ENCODE results near the gene PSMD11. TPM values are rescaled to one million over a fixed set of nuclear protein-coding genes. Genes with fewer than 3 reads are reported as not detected.

PSMD11 gene
- total RNA-seq, 1 donor from 2014 or later, result 129 TPM

GRCh38 chr17:32484628-32485027 is 40.3 kb downstream of the PSMD11 start:
- TF ChIP-seq CTCF (IDR thresholded peaks at IDR 0.05; ENCODE audit: insufficient read depth, low read depth, low read length), result no peak
- TF ChIP-seq EZH2 (IDR thresholded peaks at IDR 0.05; ENCODE audit: insufficient read depth, low read length), result no peak
- H3K27me3 Mint-ChIP-seq (ENCODE audit: low read depth, unreplicated experiment), result no peaks in the 10 kb centered on the region
- DNase-seq (ENCODE audit: low read depth), result no peak
- peaks cover 15% of the 10 kb centered on the region for H3K4me1 Mint-ChIP-seq (ENCODE audit: low read depth, unreplicated experiment)
- Histone ChIP-seq H3K79me2 (ENCODE audit: insufficient read depth, low read length) (peaks cover 9% of the 10 kb centered on the region), H3K27me3 (ENCODE audit: insufficient read depth, low read length) (no peaks in the 10 kb centered on the region), H4K20me1 (ENCODE audit: insufficient read depth, low read length) (peaks cover 55% of the 10 kb centered on the region), H3K27ac (ENCODE audit: low read depth, low read length) (no peak overlapping the region), H2AFZ (ENCODE audit: low read depth, low read length) (no peak overlapping the region), H3K4me3 (ENCODE audit: insufficient read depth, low read depth, low read length) (no peak overlapping the region), H3K9ac (ENCODE audit: low read length) (no peak overlapping the region), H3K4me1 (ENCODE audit: insufficient read depth, low read length) (peaks cover 26% of the 10 kb centered on the region), H3K9me3 (ENCODE audit: insufficient read depth, low read depth, low read length) (no peaks in the 10 kb centered on the region), H3K36me3 (ENCODE audit: insufficient read depth, low read length) (peaks cover 25% of the 10 kb centered on the region), H3K4me2 (ENCODE audit: low read length) (no peak overlapping the region)
- no peak overlapping the region for H3K4me3 Mint-ChIP-seq (ENCODE audit: unreplicated experiment)
- peaks cover 13% of the 10 kb centered on the region for H3K36me3 Mint-ChIP-seq (ENCODE audit: low read depth, unreplicated experiment)
- no peak for FAIRE-seq
- no peak overlapping the region for H3K27ac Mint-ChIP-seq (ENCODE audit: unreplicated experiment)
- no peaks in the 10 kb centered on the region for H3K9me3 Mint-ChIP-seq (ENCODE audit: unreplicated experiment)

GRCh38 chr17:32485261-32486110 is 41.2 kb downstream of the PSMD11 start:
- no peak for FAIRE-seq
- H3K9ac ChIP-seq (ENCODE audit: low read length), result peak overlapping the region; percentile 49
- peaks cover 10% of the 10 kb centered on the region for H3K36me3 Mint-ChIP-seq (ENCODE audit: low read depth, unreplicated experiment)

More at GRCh38 chr17:32485261-32486110, 41.2 kb downstream of the PSMD11 start:
- H3K4me3 Mint-ChIP-seq (ENCODE audit: unreplicated experiment), result peak overlapping the region; percentile 76
- H3K27ac ChIP-seq (ENCODE audit: low read depth, low read length), result no peak overlapping the region
- no peaks in the 10 kb centered on the region for H3K9me3 Mint-ChIP-seq (ENCODE audit: unreplicated experiment)
- H3K27me3 Mint-ChIP-seq (ENCODE audit: low read depth, unreplicated experiment), result no peaks in the 10 kb centered on the region
- H3K79me2 ChIP-seq (ENCODE audit: insufficient read depth, low read length), result peaks cover 9% of the 10 kb centered on the region
- peak overlapping the region; percentile 71 for H2AFZ ChIP-seq (ENCODE audit: low read depth, low read length)
- peak overlapping the region; percentile 26 for H3K27ac Mint-ChIP-seq (ENCODE audit: unreplicated experiment)
- peaks cover 17% of the 10 kb centered on the region for H3K36me3 ChIP-seq (ENCODE audit: insufficient read depth, low read length)
- no peaks in the 10 kb centered on the region for H3K9me3 ChIP-seq (ENCODE audit: insufficient read depth, low read depth, low read length)
- no peak for DNase-seq (ENCODE audit: low read depth)
- peaks cover 18% of the 10 kb centered on the region for H3K4me1 Mint-ChIP-seq (ENCODE audit: low read depth, unreplicated experiment)
- no peak overlapping the region for H3K4me3 ChIP-seq (ENCODE audit: insufficient read depth, low read depth, low read length)
- TF ChIP-seq EZH2 (IDR thresholded peaks at IDR 0.05; ENCODE audit: insufficient read depth, low read length) (no peak), CTCF (IDR thresholded peaks at IDR 0.05; ENCODE audit: insufficient read depth, low read depth, low read length) (no peak)
- peak overlapping the region; percentile 96 for H3K4me2 ChIP-seq (ENCODE audit: low read length)
- H3K27me3 ChIP-seq (ENCODE audit: insufficient read depth, low read length), result no peaks in the 10 kb centered on the region
- H3K4me1 ChIP-seq (ENCODE audit: insufficient read depth, low read length), result peaks cover 32% of the 10 kb centered on the region
- H4K20me1 ChIP-seq (ENCODE audit: insufficient read depth, low read length), result peaks cover 58% of the 10 kb centered on the region
